Mesendoderm (in vitro differentiated cells): ENCODE measurements around the gene EIF4EBP3.

ENCODE experiments used
- DNase-seq: peaks from one replicate; pipeline ENCODE4 v3.0.0; 2013
- H2AK5ac ChIP-seq: 2 replicates; pipeline ENCODE4 v1.6.1; 2013; ENCODE audit warnings: low read length, inconsistent platforms
- H2BK120ac ChIP-seq: 2 replicates; pipeline ENCODE4 v1.6.1; 2013; ENCODE audit warnings: low read depth, mild to moderate bottlenecking, low read length, moderate library complexity, mixed read lengths
- H2BK15ac ChIP-seq: replicated peaks from 2 replicates; pipeline ENCODE4 v1.6.1; 2013; ENCODE audit warnings: low read depth, mild to moderate bottlenecking, moderate library complexity
- H2BK5ac ChIP-seq: 2 replicates; pipeline ENCODE4 v1.6.1; 2013; ENCODE audit warnings: low read length, inconsistent platforms
- H3K18ac ChIP-seq: 2 replicates; pipeline ENCODE4 v1.6.1; 2013; ENCODE audit warnings: mild to moderate bottlenecking, low read length, mixed read lengths
- H3K23ac ChIP-seq: one replicate; pipeline ENCODE4 v1.6.1; 2013; ENCODE audit warnings: low read length
- H3K27ac ChIP-seq: 2 replicates; pipeline ENCODE4 v1.5.1; 2013; ENCODE audit warnings: low read depth, mild to moderate bottlenecking, inconsistent platforms, low read length, moderate library complexity
- H3K27me3 ChIP-seq: 2 replicates; pipeline ENCODE4 v1.6.1; 2013; ENCODE audit warnings: low read length, control low read depth, mild to moderate bottlenecking, inconsistent platforms; ENCODE audit not compliant: insufficient read depth, poor library complexity
- H3K36me3 ChIP-seq: 2 replicates; pipeline ENCODE4 v1.6.1; 2013; ENCODE audit warnings: low read length, inconsistent platforms; ENCODE audit not compliant: control insufficient read depth, insufficient read depth
- H3K4ac ChIP-seq: one replicate; pipeline ENCODE4 v1.6.1; 2013; ENCODE audit warnings: low read depth, mild to moderate bottlenecking, low read length, moderate library complexity
- H3K4me1 ChIP-seq: 2 replicates; pipeline ENCODE4 v1.6.1; 2013; ENCODE audit warnings: low read depth, low read length, inconsistent platforms; ENCODE audit not compliant: control insufficient read depth
- H3K4me2 ChIP-seq: 2 replicates; pipeline ENCODE4 v1.6.1; 2013; ENCODE audit warnings: low read length
- H3K4me3 ChIP-seq: 2 replicates; pipeline ENCODE4 v1.5.1; 2013; ENCODE audit warnings: mild to moderate bottlenecking, low read length
- H3K56ac ChIP-seq: one replicate; pipeline ENCODE4 v1.6.1; 2013; ENCODE audit warnings: low read length
- H3K79me1 ChIP-seq: 2 replicates; pipeline ENCODE4 v1.6.1; 2013; ENCODE audit warnings: low read length, inconsistent platforms
- H3K79me2 ChIP-seq: 2 replicates; pipeline ENCODE4 v1.6.1; 2013; ENCODE audit warnings: mild to moderate bottlenecking, low read length; ENCODE audit not compliant: control insufficient read depth, insufficient read depth
- H3K9ac ChIP-seq: 2 replicates; pipeline ENCODE4 v1.6.1; 2013; ENCODE audit warnings: low read length, inconsistent platforms
- H4K5ac ChIP-seq: one replicate; pipeline ENCODE4 v1.6.1; 2013; ENCODE audit warnings: low read length
- H4K8ac ChIP-seq: one replicate; pipeline ENCODE4 v1.6.1; 2013; ENCODE audit warnings: low read depth, mild to moderate bottlenecking, control low read depth, low read length, moderate library complexity
- WGBS: extraction: QIAGEN DNeasy Blood & Tissue Kit; methylation state at CpG from one replicate; pipeline ENCODE4 v1.1.7; 2013; ENCODE audit warnings: low lambda C conversion rate, missing lambda C conversion rate; ENCODE audit not compliant: insufficient coverage; ENCODE audit errors: extremely low coverage; 5-methylcytosine and 5-hydroxymethylcytosine counted together

EIF4EBP3 gene

GRCh38 chr5:140524003-140524402 is 23.5 kb upstream of the EIF4EBP3 start:
- H3K56ac ChIP-seq = no peak overlapping the region
- H2BK15ac ChIP-seq = no peak overlapping the region
- H3K23ac ChIP-seq = no peak overlapping the region
- no peaks in the 10 kb centered on the region for H3K79me2 ChIP-seq
- H4K5ac ChIP-seq = no peak overlapping the region
- no peaks in the 10 kb centered on the region for H3K4me1 ChIP-seq
- H4K8ac ChIP-seq = no peak overlapping the region
- DNase-seq = no peak
- H3K18ac ChIP-seq = no peak overlapping the region
- H3K79me1 ChIP-seq = no peaks in the 10 kb centered on the region
- no peak overlapping the region for H2AK5ac ChIP-seq
- WGBS = no CpG with 5 or more reads among the region's 2 CpGs
- no peak overlapping the region for H2BK120ac ChIP-seq
- no peak overlapping the region for H3K4ac ChIP-seq
- no peak overlapping the region for H3K4me3 ChIP-seq
- H3K27me3 ChIP-seq = no peaks in the 10 kb centered on the region
- H3K4me2 ChIP-seq = no peak overlapping the region
- H3K36me3 ChIP-seq = peaks cover 4% of the 10 kb centered on the region
- H3K9ac ChIP-seq = no peak overlapping the region
- no peak overlapping the region for H2BK5ac ChIP-seq
- H3K27ac ChIP-seq = no peak overlapping the region

- H3K27me3 ChIP-seq = no peaks in the 10 kb centered on the region
- no peak overlapping the region for H3K27ac ChIP-seq
- H2BK120ac ChIP-seq = no peak overlapping the region
- H3K4me1 ChIP-seq = no peaks in the 10 kb centered on the region
- no peak for DNase-seq
- no CpG with 5 or more reads among the region's 1 CpG for WGBS
- H2AK5ac ChIP-seq = no peak overlapping the region
- no peak overlapping the region for H3K4me3 ChIP-seq
- no peaks in the 10 kb centered on the region for H3K79me2 ChIP-seq
- no peak overlapping the region for H3K4ac ChIP-seq
- no peak overlapping the region for H3K18ac ChIP-seq
- no peaks in the 10 kb centered on the region for H3K79me1 ChIP-seq
- no peak overlapping the region for H3K4me2 ChIP-seq
- H4K8ac ChIP-seq = no peak overlapping the region
- H4K5ac ChIP-seq = no peak overlapping the region
- no peak overlapping the region for H3K56ac ChIP-seq
- no peak overlapping the region for H2BK5ac ChIP-seq
- no peak overlapping the region for H2BK15ac ChIP-seq
- H3K9ac ChIP-seq = no peak overlapping the region
- H3K23ac ChIP-seq = no peak overlapping the region
- no peaks in the 10 kb centered on the region for H3K36me3 ChIP-seq
These were observed 7.2 kb upstream of the EIF4EBP3 start for GRCh38 chr5:140540227-140540626.

- no peak overlapping the region for H4K8ac ChIP-seq
- H3K18ac ChIP-seq = no peak overlapping the region
- no peak overlapping the region for H3K4me2 ChIP-seq
- H3K4me1 ChIP-seq = no peaks in the 10 kb centered on the region
- H3K56ac ChIP-seq = no peak overlapping the region
- H3K23ac ChIP-seq = no peak overlapping the region
- DNase-seq = no peak
- no CpG with 5 or more reads among the region's 5 CpGs for WGBS
- H3K36me3 ChIP-seq = no peaks in the 10 kb centered on the region
- no peak overlapping the region for H3K27ac ChIP-seq
- H2BK15ac ChIP-seq = no peak overlapping the region
- no peaks in the 10 kb centered on the region for H3K79me2 ChIP-seq
- no peak overlapping the region for H2BK120ac ChIP-seq
- H4K5ac ChIP-seq = no peak overlapping the region
- H3K27me3 ChIP-seq = no peaks in the 10 kb centered on the region
- no peak overlapping the region for H2AK5ac ChIP-seq
- H3K9ac ChIP-seq = no peak overlapping the region
- no peak overlapping the region for H3K4ac ChIP-seq
- no peaks in the 10 kb centered on the region for H3K79me1 ChIP-seq
- no peak overlapping the region for H2BK5ac ChIP-seq
- H3K4me3 ChIP-seq = no peak overlapping the region
These were observed 4.5 kb upstream of the EIF4EBP3 start for GRCh38 chr5:140542972-140543371.

- H3K56ac ChIP-seq = no peak overlapping the region
- H3K36me3 ChIP-seq = no peaks in the 10 kb centered on the region
- H3K18ac ChIP-seq = no peak overlapping the region
- no peaks in the 10 kb centered on the region for H3K27me3 ChIP-seq
- peaks cover 4% of the 10 kb centered on the region for H3K4me1 ChIP-seq
- no peak overlapping the region for H4K8ac ChIP-seq
- H3K9ac ChIP-seq = no peak overlapping the region
- H3K23ac ChIP-seq = no peak overlapping the region
- H2BK15ac ChIP-seq = no peak overlapping the region
- no peak overlapping the region for H2AK5ac ChIP-seq
- DNase-seq = no peak
- no peak overlapping the region for H3K27ac ChIP-seq
- no peak overlapping the region for H2BK120ac ChIP-seq
- no peak overlapping the region for H3K4me2 ChIP-seq
- no peaks in the 10 kb centered on the region for H3K79me2 ChIP-seq
- H4K5ac ChIP-seq = no peak overlapping the region
- no peak overlapping the region for H2BK5ac ChIP-seq
- H3K79me1 ChIP-seq = no peaks in the 10 kb centered on the region
- no peak overlapping the region for H3K4ac ChIP-seq
- no CpG with 5 or more reads among the region's 7 CpGs for WGBS
- H3K4me3 ChIP-seq = no peak overlapping the region
These were observed 2.5 kb upstream of the EIF4EBP3 start for GRCh38 chr5:140544986-140545385.

- Histone ChIP-seq H3K4ac (no peak overlapping the region), H3K23ac (no peak overlapping the region), H3K18ac (no peak overlapping the region), H3K4me2 (no peak overlapping the region), H3K36me3 (peaks cover 3% of the 10 kb centered on the region), H3K9ac (no peak overlapping the region), H3K27me3 (no peaks in the 10 kb centered on the region), H4K5ac (no peak overlapping the region), H3K4me1 (peaks cover 4% of the 10 kb centered on the region), H3K79me2 (no peaks in the 10 kb centered on the region), H3K4me3 (no peak overlapping the region), H3K79me1 (no peaks in the 10 kb centered on the region), H2AK5ac (no peak overlapping the region), H3K56ac (no peak overlapping the region), H2BK5ac (no peak overlapping the region), H4K8ac (no peak overlapping the region), H2BK15ac (no peak overlapping the region), H3K27ac (no peak overlapping the region), H2BK120ac (no peak overlapping the region)
- no CpG with 5 or more reads among the region's 10 CpGs for whole genome bisulfite sequencing
- no peak for DNase-seq
These were observed 1.9 kb upstream of the EIF4EBP3 start for GRCh38 chr5:140545606-140546005.

GRCh38 chr5:140546851-140547507 is 483 bp upstream of the EIF4EBP3 start:
- Histone ChIP-seq H4K8ac (no peak overlapping the region), H3K9ac (peak overlapping the region; percentile 57), H3K36me3 (peaks cover 4% of the 10 kb centered on the region), H3K79me1 (peaks cover 2% of the 10 kb centered on the region), H3K4me3 (no peak overlapping the region), H3K4ac (no peak overlapping the region), H3K4me2 (no peak overlapping the region), H3K79me2 (no peaks in the 10 kb centered on the region), H3K27ac (no peak overlapping the region), H3K4me1 (peaks cover 4% of the 10 kb centered on the region), H3K27me3 (no peaks in the 10 kb centered on the region), H2AK5ac (no peak overlapping the region), H2BK120ac (no peak overlapping the region), H2BK15ac (no peak overlapping the region), H3K23ac (no peak overlapping the region), H3K56ac (peak overlapping the region; percentile 63), H2BK5ac (no peak overlapping the region), H3K18ac (no peak overlapping the region), H4K5ac (no peak overlapping the region)
- no peak for DNase-seq
- no CpG with 5 or more reads among the region's 13 CpGs for WGBS
